SK-N-SH treated with all-trans-retinoic acid at 6 μM for 48 hours (cell line): ENCODE measurements around the gene ZBTB12.

Experiments used
- BACH2 ChIP-seq: fragments of 250-450 bp; sonication (Bioruptor Pico); IDR thresholded peaks from 2 replicates; pipeline ENCODE4 v1.9.0; 2021; ENCODE audit warnings: mild to moderate bottlenecking, borderline replicate concordance
- GLIS3 ChIP-seq: fragments of 250-450 bp; sonication (Bioruptor Pico); IDR thresholded peaks from 2 replicates; pipeline ENCODE4 v1.5.0; 2020; ENCODE audit warnings: mild to moderate bottlenecking, moderate library complexity
- PATZ1 ChIP-seq: fragments of 250-450 bp; sonication (Bioruptor Pico); IDR thresholded peaks from 2 replicates; pipeline ENCODE4 v1.8.0; 2020; ENCODE audit warnings: mild to moderate bottlenecking, moderate library complexity, borderline replicate concordance
- ZC3H10 ChIP-seq: fragments of 250-450 bp; sonication (Bioruptor Pico); IDR thresholded peaks from 2 replicates; pipeline ENCODE4 v1.5.1; 2021; ENCODE audit warnings: mild to moderate bottlenecking, moderate library complexity
- ZFP3 ChIP-seq: fragments of 250-450 bp; sonication (Bioruptor Pico); IDR thresholded peaks from 2 replicates; pipeline ENCODE4 v1.5.0; 2020; ENCODE audit warnings: mild to moderate bottlenecking, moderate library complexity
- ZFP30 ChIP-seq: fragments of 450-650 bp; formaldehyde crosslinking; IDR thresholded peaks from 2 replicates; pipeline ENCODE4 v1.5.0; 2022; ENCODE audit warnings: mild to moderate bottlenecking, moderate library complexity
- TF ChIP-seq, protein P1 (sequence below): fragments of 250-450 bp; sonication (Bioruptor Pico); IDR thresholded peaks from 2 replicates; pipeline ENCODE4 v1.5.1; 2020; ENCODE audit warnings: low read depth, mild to moderate bottlenecking, moderate library complexity

DNA sequence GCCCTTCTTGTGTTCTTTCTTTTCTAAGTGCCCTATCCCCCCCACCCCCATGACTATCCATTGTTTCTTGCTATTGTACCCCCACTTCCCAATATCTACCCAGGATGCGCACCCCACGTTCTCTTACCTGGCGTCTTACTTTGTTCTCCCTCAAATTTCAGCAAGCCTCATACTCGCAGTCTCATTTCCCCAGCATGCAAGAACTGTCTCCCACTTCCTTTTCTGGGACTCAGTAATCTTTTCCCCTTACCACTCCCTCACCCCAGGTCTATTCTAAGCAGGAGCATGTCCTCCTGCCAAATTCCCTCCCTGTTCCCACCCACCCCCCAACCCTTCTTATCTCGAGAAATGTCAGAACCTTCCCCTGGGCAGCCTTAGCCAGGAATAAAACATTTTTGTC, 2.7 kb downstream of the ZBTB12 start:
- TF ChIP-seq PATZ1 (CRISPR knock-in tag): no peak
- no peak for TF ChIP-seq ZFP3 (CRISPR knock-in tag)
- TF ChIP-seq GLIS3 (CRISPR knock-in tag): no peak
- no peak for TF ChIP-seq ZC3H10 (CRISPR knock-in tag)
- TF ChIP-seq, protein P1, sequence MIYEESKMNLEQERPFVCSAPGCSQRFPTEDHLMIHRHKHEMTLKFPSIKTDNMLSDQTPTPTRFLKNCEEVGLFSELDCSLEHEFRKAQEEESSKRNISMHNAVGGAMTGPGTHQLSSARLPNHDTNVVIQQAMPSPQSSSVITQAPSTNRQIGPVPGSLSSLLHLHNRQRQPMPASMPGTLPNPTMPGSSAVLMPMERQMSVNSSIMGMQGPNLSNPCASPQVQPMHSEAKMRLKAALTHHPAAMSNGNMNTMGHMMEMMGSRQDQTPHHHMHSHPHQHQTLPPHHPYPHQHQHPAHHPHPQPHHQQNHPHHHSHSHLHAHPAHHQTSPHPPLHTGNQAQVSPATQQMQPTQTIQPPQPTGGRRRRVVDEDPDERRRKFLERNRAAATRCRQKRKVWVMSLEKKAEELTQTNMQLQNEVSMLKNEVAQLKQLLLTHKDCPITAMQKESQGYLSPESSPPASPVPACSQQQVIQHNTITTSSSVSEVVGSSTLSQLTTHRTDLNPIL (CRISPR knock-in tag): no peak
- TF ChIP-seq ZFP30 (CRISPR knock-in tag): no peak
- no peak for TF ChIP-seq BACH2 (CRISPR knock-in tag)
